PC-3 (cell line): ENCODE data around the gene HOXC13.

Experiments
- EZH2 ChIP-seq: fragments of 300-600 bp; sonication (generic); IDR thresholded peaks from one replicate; pipeline ENCODE4 v1.6.1; 2017; ENCODE audit warnings: antibody characterized with exemption, mild to moderate bottlenecking, low read length; ENCODE audit not compliant: unreplicated experiment
- EZH2phosphoT487 ChIP-seq: fragments of 300-600 bp; sonication (generic); IDR thresholded peaks from 2 replicates; pipeline ENCODE4 v1.6.1; 2018; ENCODE audit warnings: mild to moderate bottlenecking, antibody characterized with exemption, low read length, borderline replicate concordance
- TF ChIP-seq, protein P1 (sequence below): fragments of 300-600 bp; sonication (generic); conservative IDR thresholded peaks from 2 replicates; pipeline ENCODE4 v1.5.1; 2017; ENCODE audit warnings: antibody characterized with exemption, low read depth, mild to moderate bottlenecking, low read length

DNA sequence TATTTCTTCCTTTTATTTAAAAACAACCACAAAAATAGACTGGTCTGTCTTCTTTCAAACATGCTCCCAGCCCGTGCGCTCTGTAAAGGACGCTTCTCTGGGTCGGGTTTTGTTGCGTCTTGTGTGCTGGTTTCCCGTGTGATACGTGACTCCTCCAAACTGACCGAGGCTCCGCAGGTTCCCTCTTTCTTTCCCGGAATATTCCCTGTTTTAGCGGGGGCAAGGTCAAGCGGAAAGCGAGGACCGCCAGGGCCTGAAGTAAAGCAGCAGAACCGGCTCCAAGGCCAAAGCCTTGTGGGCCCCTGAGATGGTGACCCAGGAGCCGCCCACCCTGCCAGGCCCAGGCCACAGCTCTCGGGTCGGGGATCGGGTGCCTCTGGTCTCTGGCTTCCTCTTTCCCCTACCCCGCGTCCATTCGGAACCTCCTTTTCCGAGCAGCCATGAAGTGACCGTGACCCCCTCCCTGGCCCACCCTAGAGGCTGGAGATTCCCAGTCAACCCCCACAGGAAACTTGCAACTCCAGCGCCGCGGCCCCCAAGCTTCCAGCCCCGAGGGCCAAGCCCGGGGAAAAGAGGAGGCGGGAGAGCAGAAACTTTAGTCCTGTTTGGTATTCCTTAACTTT lies 45.4 kb downstream of the HOXC13 start:
- no peak for TF ChIP-seq EZH2
- TF ChIP-seq, protein P1, sequence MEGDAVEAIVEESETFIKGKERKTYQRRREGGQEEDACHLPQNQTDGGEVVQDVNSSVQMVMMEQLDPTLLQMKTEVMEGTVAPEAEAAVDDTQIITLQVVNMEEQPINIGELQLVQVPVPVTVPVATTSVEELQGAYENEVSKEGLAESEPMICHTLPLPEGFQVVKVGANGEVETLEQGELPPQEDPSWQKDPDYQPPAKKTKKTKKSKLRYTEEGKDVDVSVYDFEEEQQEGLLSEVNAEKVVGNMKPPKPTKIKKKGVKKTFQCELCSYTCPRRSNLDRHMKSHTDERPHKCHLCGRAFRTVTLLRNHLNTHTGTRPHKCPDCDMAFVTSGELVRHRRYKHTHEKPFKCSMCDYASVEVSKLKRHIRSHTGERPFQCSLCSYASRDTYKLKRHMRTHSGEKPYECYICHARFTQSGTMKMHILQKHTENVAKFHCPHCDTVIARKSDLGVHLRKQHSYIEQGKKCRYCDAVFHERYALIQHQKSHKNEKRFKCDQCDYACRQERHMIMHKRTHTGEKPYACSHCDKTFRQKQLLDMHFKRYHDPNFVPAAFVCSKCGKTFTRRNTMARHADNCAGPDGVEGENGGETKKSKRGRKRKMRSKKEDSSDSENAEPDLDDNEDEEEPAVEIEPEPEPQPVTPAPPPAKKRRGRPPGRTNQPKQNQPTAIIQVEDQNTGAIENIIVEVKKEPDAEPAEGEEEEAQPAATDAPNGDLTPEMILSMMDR = no peak
- TF ChIP-seq EZH2phosphoT487 = no peak
